Tibial nerve (tissue), 4 donors: ENCODE data around the gene COL27A1.

Source experiments
- CTCF ChIP-seq, 5 experiments: fragments of 200-600 bp in 3 of 5; fragments of 450-650 bp in 2 of 5; sonication (generic) in 3 of 5; IDR thresholded peaks; one replicate each; pipeline ENCODE4 v1.5.1; 2016 to 2019; ENCODE audit warnings: antibody characterized with exemption in 5 of 5, mild to moderate bottlenecking in 3 of 5, moderate library complexity in 2 of 5
- EP300 ChIP-seq, 2 donors: sonication (generic); formaldehyde crosslinking; IDR thresholded peaks; one replicate each; pipeline ENCODE4 v1.6.1; 2017; ENCODE audit warnings: antibody characterized with exemption in 2 of 2, mild to moderate bottlenecking in 1 of 2
- POLR2A ChIP-seq, 2 donors: fragments of 450-650 bp; IDR thresholded peaks; one replicate each; pipeline ENCODE4 v1.6.1; 2017; ENCODE audit warnings: antibody characterized with exemption in 2 of 2, mild to moderate bottlenecking in 2 of 2, moderate library complexity in 2 of 2

- TF ChIP-seq CTCF (IDR thresholded peaks at IDR 0.05) (no peak), EP300 (IDR thresholded peaks at IDR 0.05) (no peak), POLR2A (IDR thresholded peaks at IDR 0.05) (no peak)
Measured at GRCh38 chr9:114338187-114338586, 182.8 kb downstream of the COL27A1 start.
